Measurements from ENCODE around the gene PLOD2.

DNA sequence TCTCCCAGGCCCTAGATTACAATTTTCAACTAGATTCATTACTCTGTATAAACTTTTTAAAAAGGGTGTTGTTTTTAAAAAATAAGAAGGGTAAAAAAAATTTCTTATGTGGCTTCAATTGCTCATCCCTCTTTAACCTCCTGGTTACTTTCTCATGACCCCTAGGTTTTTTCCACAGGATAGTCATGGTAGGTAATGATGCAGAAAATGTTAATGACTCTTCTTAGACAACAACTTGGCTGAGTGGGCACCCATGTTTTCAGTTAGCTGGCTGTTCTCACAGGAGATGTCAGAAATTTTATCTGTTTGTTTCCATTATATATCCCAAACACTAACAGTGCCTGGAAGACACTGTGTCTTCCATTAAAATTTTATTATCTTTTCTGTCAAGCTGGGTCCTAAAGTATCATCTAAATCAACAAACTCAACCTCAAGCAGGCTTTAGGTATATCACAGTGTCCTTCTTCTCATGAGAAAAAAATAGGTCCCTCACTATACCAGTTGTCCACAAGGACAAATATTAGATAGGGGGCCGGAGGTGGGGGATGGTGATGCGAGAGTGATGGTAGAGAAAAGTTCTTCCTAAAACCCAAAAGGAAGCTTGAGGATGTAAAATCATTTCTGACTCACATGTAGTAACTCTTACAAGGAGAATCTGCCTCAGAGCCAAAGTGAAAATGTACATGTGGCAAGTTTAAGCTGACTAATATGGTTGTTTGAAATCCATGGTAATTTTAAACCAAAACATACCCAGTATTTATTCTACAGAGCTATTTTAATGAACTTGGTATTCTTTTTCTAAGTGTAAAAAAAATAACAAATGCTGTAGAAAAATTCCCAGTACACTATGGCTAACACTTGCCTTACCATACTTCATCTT is 43.3 kb downstream of the PLOD2 start:
- TF ChIP-seq, protein P1, sequence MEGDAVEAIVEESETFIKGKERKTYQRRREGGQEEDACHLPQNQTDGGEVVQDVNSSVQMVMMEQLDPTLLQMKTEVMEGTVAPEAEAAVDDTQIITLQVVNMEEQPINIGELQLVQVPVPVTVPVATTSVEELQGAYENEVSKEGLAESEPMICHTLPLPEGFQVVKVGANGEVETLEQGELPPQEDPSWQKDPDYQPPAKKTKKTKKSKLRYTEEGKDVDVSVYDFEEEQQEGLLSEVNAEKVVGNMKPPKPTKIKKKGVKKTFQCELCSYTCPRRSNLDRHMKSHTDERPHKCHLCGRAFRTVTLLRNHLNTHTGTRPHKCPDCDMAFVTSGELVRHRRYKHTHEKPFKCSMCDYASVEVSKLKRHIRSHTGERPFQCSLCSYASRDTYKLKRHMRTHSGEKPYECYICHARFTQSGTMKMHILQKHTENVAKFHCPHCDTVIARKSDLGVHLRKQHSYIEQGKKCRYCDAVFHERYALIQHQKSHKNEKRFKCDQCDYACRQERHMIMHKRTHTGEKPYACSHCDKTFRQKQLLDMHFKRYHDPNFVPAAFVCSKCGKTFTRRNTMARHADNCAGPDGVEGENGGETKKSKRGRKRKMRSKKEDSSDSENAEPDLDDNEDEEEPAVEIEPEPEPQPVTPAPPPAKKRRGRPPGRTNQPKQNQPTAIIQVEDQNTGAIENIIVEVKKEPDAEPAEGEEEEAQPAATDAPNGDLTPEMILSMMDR (IDR thresholded peaks at IDR 0.05), result no peak
- TF ChIP-seq TCF7L2 (IDR thresholded peaks at IDR 0.05; ENCODE audit: low read depth, low read length) (no peak), POLR2AphosphoS5 (IDR thresholded peaks at IDR 0.05; ENCODE audit: low read depth, low read length) (no peak)

Measured in Panc1 (cell line).